ENCODE data around the gene PPIL3.

GRCh38 chr2:200909958-200910357 lies 21.1 kb upstream of the PPIL3 start:
- TF ChIP-seq CTCF (conservative IDR thresholded peaks at IDR 0.05; ENCODE audit: low read depth in 2 of 2) (no peak), CREB1 (CRISPR knock-in tag; IDR thresholded peaks at IDR 0.05; ENCODE audit: low read depth) (no peak), EZH2phosphoT487 (IDR thresholded peaks at IDR 0.05; ENCODE audit: unreplicated experiment) (no peak), POLR2AphosphoS5 (IDR thresholded peaks at IDR 0.05; ENCODE audit: low read depth) (no peak), EZH2 (IDR thresholded peaks at IDR 0.05; ENCODE audit: low read depth, unreplicated experiment) (no peak), REST (IDR thresholded peaks at IDR 0.05; ENCODE audit: unreplicated experiment) (no peak), JUNB (IDR thresholded peaks at IDR 0.05; ENCODE audit: unreplicated experiment) (no peak)
